PFSK-1 (cell line): ENCODE data around the gene KLF17.

Experiments
- FOXP2 ChIP-seq: optimal IDR thresholded peaks from 2 replicates; pipeline ENCODE3; 2011; ENCODE audit warnings: borderline replicate concordance, control low read depth, inconsistent platforms; ENCODE audit not compliant: insufficient read depth; ENCODE audit errors: extremely low read length, extremely low read depth
- POLR2AphosphoS5 ChIP-seq: IDR thresholded peaks from 2 replicates; pipeline ENCODE4 v1.6.1; 2012; ENCODE audit warnings: low read depth, mild to moderate bottlenecking, control low read depth, low read length, moderate library complexity
- SIN3A ChIP-seq: IDR thresholded peaks from 2 replicates; pipeline ENCODE4 v1.6.1; 2012; ENCODE audit warnings: mild to moderate bottlenecking, low read length, moderate library complexity, borderline replicate concordance; ENCODE audit not compliant: insufficient read depth
- TAF1 ChIP-seq: IDR thresholded peaks from 2 replicates; pipeline ENCODE4 v1.6.1; 2012; ENCODE audit warnings: low read length, control low read depth, borderline replicate concordance; ENCODE audit not compliant: insufficient read depth
- TF ChIP-seq, protein P1 (sequence below), 2 experiments: IDR thresholded peaks; 2 replicates each; pipeline versions ENCODE4 v1.6.1 to v1.8.0; 2011 to 2012; ENCODE audit warnings: low read depth in 2 of 2, low read length in 2 of 2, control low read depth in 1 of 2, inconsistent platforms in 1 of 2, mild to moderate bottlenecking in 1 of 2, moderate library complexity in 1 of 2; ENCODE audit not compliant: insufficient read depth in 1 of 2

The KLF17 gene

GRCh38 chr1:44157903-44158302 lies 39.3 kb downstream of the KLF17 start:
- TF ChIP-seq, protein P1, sequence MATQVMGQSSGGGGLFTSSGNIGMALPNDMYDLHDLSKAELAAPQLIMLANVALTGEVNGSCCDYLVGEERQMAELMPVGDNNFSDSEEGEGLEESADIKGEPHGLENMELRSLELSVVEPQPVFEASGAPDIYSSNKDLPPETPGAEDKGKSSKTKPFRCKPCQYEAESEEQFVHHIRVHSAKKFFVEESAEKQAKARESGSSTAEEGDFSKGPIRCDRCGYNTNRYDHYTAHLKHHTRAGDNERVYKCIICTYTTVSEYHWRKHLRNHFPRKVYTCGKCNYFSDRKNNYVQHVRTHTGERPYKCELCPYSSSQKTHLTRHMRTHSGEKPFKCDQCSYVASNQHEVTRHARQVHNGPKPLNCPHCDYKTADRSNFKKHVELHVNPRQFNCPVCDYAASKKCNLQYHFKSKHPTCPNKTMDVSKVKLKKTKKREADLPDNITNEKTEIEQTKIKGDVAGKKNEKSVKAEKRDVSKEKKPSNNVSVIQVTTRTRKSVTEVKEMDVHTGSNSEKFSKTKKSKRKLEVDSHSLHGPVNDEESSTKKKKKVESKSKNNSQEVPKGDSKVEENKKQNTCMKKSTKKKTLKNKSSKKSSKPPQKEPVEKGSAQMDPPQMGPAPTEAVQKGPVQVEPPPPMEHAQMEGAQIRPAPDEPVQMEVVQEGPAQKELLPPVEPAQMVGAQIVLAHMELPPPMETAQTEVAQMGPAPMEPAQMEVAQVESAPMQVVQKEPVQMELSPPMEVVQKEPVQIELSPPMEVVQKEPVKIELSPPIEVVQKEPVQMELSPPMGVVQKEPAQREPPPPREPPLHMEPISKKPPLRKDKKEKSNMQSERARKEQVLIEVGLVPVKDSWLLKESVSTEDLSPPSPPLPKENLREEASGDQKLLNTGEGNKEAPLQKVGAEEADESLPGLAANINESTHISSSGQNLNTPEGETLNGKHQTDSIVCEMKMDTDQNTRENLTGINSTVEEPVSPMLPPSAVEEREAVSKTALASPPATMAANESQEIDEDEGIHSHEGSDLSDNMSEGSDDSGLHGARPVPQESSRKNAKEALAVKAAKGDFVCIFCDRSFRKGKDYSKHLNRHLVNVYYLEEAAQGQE (IDR thresholded peaks at IDR 0.05; ENCODE audit: insufficient read depth in 1 of 2, low read depth in 2 of 2, low read length in 2 of 2) = no peak
- no peak for TF ChIP-seq FOXP2
- no peak for TF ChIP-seq TAF1
- no peak for TF ChIP-seq POLR2AphosphoS5
- TF ChIP-seq SIN3A = no peak

GRCh38 chr1:44158871-44159270 lies 40.2 kb downstream of the KLF17 start:
- TF ChIP-seq TAF1 (no peak), SIN3A (no peak), POLR2AphosphoS5 (no peak), FOXP2 (no peak)
- TF ChIP-seq, protein P1 (IDR thresholded peaks at IDR 0.05; ENCODE audit: insufficient read depth in 1 of 2, low read depth in 2 of 2, low read length in 2 of 2) = no peak

GRCh38 chr1:44161546-44161945 lies 42.9 kb downstream of the KLF17 start:
- TF ChIP-seq SIN3A (no peak), TAF1 (no peak), FOXP2 (no peak), POLR2AphosphoS5 (no peak)
- TF ChIP-seq, protein P1 (IDR thresholded peaks at IDR 0.05; ENCODE audit: insufficient read depth in 1 of 2, low read depth in 2 of 2, low read length in 2 of 2) = no peak

- TF ChIP-seq TAF1 (no peak), POLR2AphosphoS5 (no peak), FOXP2 (no peak), SIN3A (no peak)
- TF ChIP-seq, protein P1 (IDR thresholded peaks at IDR 0.05; ENCODE audit: insufficient read depth in 1 of 2, low read depth in 2 of 2, low read length in 2 of 2) = no peak
Observed at GRCh38 chr1:44168520-44169098, 50.0 kb downstream of the KLF17 start.

DNA sequence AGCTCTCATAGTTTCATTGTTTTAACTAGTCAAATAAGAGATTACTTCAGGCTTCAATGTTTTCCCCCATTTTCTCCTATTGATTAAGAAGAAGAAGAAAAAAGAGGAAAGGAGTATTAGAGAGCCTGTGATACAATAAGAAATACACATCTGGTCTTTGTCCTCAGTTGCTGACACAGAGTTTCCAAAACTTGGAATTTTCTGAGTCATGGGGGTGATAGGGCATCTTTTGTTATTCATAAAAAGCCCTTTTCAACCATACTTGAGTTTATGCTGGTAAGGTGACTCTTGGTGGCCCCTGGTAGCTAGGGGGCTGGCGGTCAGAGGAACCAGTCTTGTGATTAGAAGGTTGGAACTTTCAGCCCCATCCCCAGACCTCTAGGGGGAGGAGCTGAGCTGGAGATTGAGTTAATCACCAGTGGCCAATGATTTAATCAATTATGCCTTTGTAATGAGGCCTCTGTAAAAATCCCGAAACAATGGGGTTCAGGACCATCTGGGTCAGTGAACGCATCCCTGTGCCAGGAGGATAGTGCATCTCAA lies 51.7 kb downstream of the KLF17 start:
- no peak for TF ChIP-seq POLR2AphosphoS5
- TF ChIP-seq, protein P1 (IDR thresholded peaks at IDR 0.05; ENCODE audit: insufficient read depth in 1 of 2, low read depth in 2 of 2, low read length in 2 of 2) = no peak
- TF ChIP-seq SIN3A = no peak
- no peak for TF ChIP-seq TAF1
